ENCODE results near the gene SCRN3. TPM values are rescaled to one million over a fixed set of nuclear protein-coding genes. Genes with fewer than 3 reads are reported as not detected.

The SCRN3 gene
- polyA plus RNA-seq, 2 of the 4 experiments (the other 2 are of a cell fraction) = 24.4 to 28.5 TPM

GRCh38 chr2:174446531-174446930 is 51.0 kb downstream of the SCRN3 start:
- DNase-seq (ENCODE audit: low read depth in 1 of 2, low spot score in 1 of 2) (no peak), ATAC-seq (no peak), FAIRE-seq (no peak)
- Histone ChIP-seq H3K27ac (no peak overlapping the region), H3K4me3 (no peak overlapping the region), H3K9me3 (no peaks in the 10 kb centered on the region), H3K4me1 (peaks cover 12% of the 10 kb centered on the region), H3K4me2 (no peak overlapping the region)
- TF ChIP-seq RNF2 (IDR thresholded peaks at IDR 0.05; ENCODE audit: borderline replicate concordance, low read depth) = no peak
- TF ChIP-seq FOXS1 (CRISPR knock-in tag; IDR thresholded peaks at IDR 0.05) = no peak
- no peak for TF ChIP-seq ZFP36 (IDR thresholded peaks at IDR 0.05; ENCODE audit: borderline replicate concordance, partially characterized antibody)
- no peak for TF ChIP-seq CHD2 (IDR thresholded peaks at IDR 0.05; ENCODE audit: low read length, partially characterized antibody)
- no peak for TF ChIP-seq ZC3H11A (IDR thresholded peaks at IDR 0.05)
- POLR2A ChIA-PET = no interaction called here
- 86% methylated on average over 4 of the region's 4 CpGs for WGBS (ENCODE audit: missing lambda C conversion rate)
- CTCF ChIA-PET = interaction anchor here (0.8 to 2.0 kb wide), 2 partner anchors 15 to 27 kb away, joined by 3 to 6 read pairs; no protein-coding TSS in a partner anchor

GRCh38 chr2:174449033-174449432 is 53.5 kb downstream of the SCRN3 start:
- Histone ChIP-seq H3K9me3 (no peaks in the 10 kb centered on the region), H3K4me3 (no peak overlapping the region), H3K4me1 (no peaks in the 10 kb centered on the region), H3K4me2 (no peak overlapping the region), H3K27ac (no peak overlapping the region)
- ATAC-seq (no peak), FAIRE-seq (no peak), DNase-seq (ENCODE audit: low read depth in 1 of 2, low spot score in 1 of 2) (no peak)
- WGBS (ENCODE audit: missing lambda C conversion rate) = 85% methylated on average over 2 of the region's 2 CpGs
- TF ChIP-seq RAD21 (conservative IDR thresholded peaks at IDR 0.05 in 1 of 2, IDR thresholded peaks at IDR 0.05 in 1 of 2) (no peak), KDM5A (IDR thresholded peaks at IDR 0.05) (no peak), REST (IDR thresholded peaks at IDR 0.05) (no peak), RCOR1 (IDR thresholded peaks at IDR 0.05; ENCODE audit: low read depth, low read length) (no peak), NFE2L2 (conservative IDR thresholded peaks at IDR 0.05; ENCODE audit: low read length) (no peak), GATA3 (IDR thresholded peaks at IDR 0.05; ENCODE audit: borderline replicate concordance) (no peak), CTCF (IDR thresholded peaks at IDR 0.05) (no peak), PBX3 (IDR thresholded peaks at IDR 0.05) (no peak), FOSL2 (IDR thresholded peaks at IDR 0.05) (no peak), FOSL2 (CRISPR knock-in tag; IDR thresholded peaks at IDR 0.05) (no peak), RFX5 (IDR thresholded peaks at IDR 0.05) (no peak), BHLHE40 (IDR thresholded peaks at IDR 0.05; ENCODE audit: low read depth, low read length) (no peak), ZFP36 (IDR thresholded peaks at IDR 0.05; ENCODE audit: borderline replicate concordance, partially characterized antibody) (no peak), HES2 (IDR thresholded peaks at IDR 0.05) (no peak), BCL3 (IDR thresholded peaks at IDR 0.05) (no peak), MYC (IDR thresholded peaks at IDR 0.05; ENCODE audit: borderline replicate concordance, low read length) (no peak), PHF8 (IDR thresholded peaks at IDR 0.05; ENCODE audit: borderline replicate concordance, low read depth) (no peak)
- CTCF ChIA-PET = no interaction called here
- POLR2A ChIA-PET = no interaction called here

All from A549 (cell line).